HEK293 (cell line): ENCODE results near the gene CSNK1E.

Experiments
- CTCF ChIP-seq: fragments of 450-650 bp; formaldehyde crosslinking; IDR thresholded peaks from 2 replicates; pipeline ENCODE4 v1.5.1; 2016; ENCODE audit warnings: missing biosample characterization, missing genetic modification characterization
- GLI2 ChIP-seq: fragments of 450-650 bp; formaldehyde crosslinking; IDR thresholded peaks from 2 replicates; pipeline ENCODE4; 2017; ENCODE audit warnings: missing biosample characterization, missing genetic modification characterization, low read depth, borderline replicate concordance
- GLI4 ChIP-seq: fragments of 450-650 bp; formaldehyde crosslinking; IDR thresholded peaks from 2 replicates; pipeline ENCODE4 v1.5.1; 2016; ENCODE audit warnings: missing biosample characterization, missing genetic modification characterization
- HOXC10 ChIP-seq: sonication (generic); formaldehyde crosslinking; IDR thresholded peaks from 2 replicates; pipeline ENCODE4 v1.8.1; 2023; ENCODE audit warnings: mild to moderate bottlenecking, missing genetic modification reagents
- REST ChIP-seq: fragments of 450-650 bp; formaldehyde crosslinking; IDR thresholded peaks from 2 replicates; pipeline ENCODE4 v1.5.1; 2016; ENCODE audit warnings: missing biosample characterization, missing genetic modification characterization
- YY2 ChIP-seq: fragments of 450-650 bp; formaldehyde crosslinking; IDR thresholded peaks from 2 replicates; pipeline ENCODE4 v1.5.1; 2016; ENCODE audit warnings: missing biosample characterization, missing genetic modification characterization
- ZBTB1 ChIP-seq: fragments of 450-650 bp; formaldehyde crosslinking; IDR thresholded peaks from 2 replicates; pipeline ENCODE4 v1.5.1; 2016; ENCODE audit warnings: missing biosample characterization, missing genetic modification characterization
- ZBTB20 ChIP-seq: fragments of 450-650 bp; formaldehyde crosslinking; IDR thresholded peaks from 2 replicates; pipeline ENCODE4 v1.5.1; 2016; ENCODE audit warnings: missing biosample characterization, missing genetic modification characterization
- ZBTB49 ChIP-seq: fragments of 450-650 bp; formaldehyde crosslinking; IDR thresholded peaks from 2 replicates; pipeline ENCODE4 v1.5.1; 2016; ENCODE audit warnings: missing biosample characterization, missing genetic modification characterization, low read depth
- ZNF23 ChIP-seq: fragments of 450-650 bp; formaldehyde crosslinking; IDR thresholded peaks from 2 replicates; pipeline ENCODE4 v1.5.1; 2016; ENCODE audit warnings: missing biosample characterization, missing genetic modification characterization, borderline replicate concordance
- ZNF280C ChIP-seq: fragments of 450-650 bp; formaldehyde crosslinking; IDR thresholded peaks from 2 replicates; pipeline ENCODE4 v1.5.1; 2016; ENCODE audit warnings: missing biosample characterization, missing genetic modification characterization
- ZNF362 ChIP-seq: fragments of 450-650 bp; formaldehyde crosslinking; IDR thresholded peaks from 2 replicates; pipeline ENCODE4 v1.5.1; 2016; ENCODE audit warnings: missing biosample characterization, missing genetic modification characterization

GRCh38 chr22:38248280-38248679, 69.0 kb downstream of the CSNK1E start:
- TF ChIP-seq CTCF (tag by site-specific recombination), result no peak
- no peak for TF ChIP-seq ZNF23 (tag by site-specific recombination)
- no peak for TF ChIP-seq GLI2 (tag by site-specific recombination)
- no peak for TF ChIP-seq ZNF362
- no peak for TF ChIP-seq ZBTB1 (tag by site-specific recombination)
- TF ChIP-seq YY2, result no peak
- TF ChIP-seq HOXC10 (CRISPR knock-in tag), result no peak
- no peak for TF ChIP-seq ZNF280C (tag by site-specific recombination)
- TF ChIP-seq REST, result no peak
- no peak for TF ChIP-seq GLI4
- TF ChIP-seq ZBTB49 (tag by site-specific recombination), result no peak
- TF ChIP-seq ZBTB20 (tag by site-specific recombination), result no peak
